Measurements from ENCODE around the gene FRY. TPM values are rescaled to one million over a fixed set of nuclear protein-coding genes. Genes with fewer than 3 reads are reported as not detected.
A peak's percentile ranks its signal among the peaks of the same experiment; 100 is the strongest.

Gene FRY
- total and polyA plus RNA-seq, 2 of the 13 experiments (the other 11 are each of a cell fraction or from before 2014, with no cell fraction given) = 8.2 to 13.1 TPM

- no peak for TF ChIP-seq FUBP1 (CRISPR knock-in tag; IDR thresholded peaks at IDR 0.05; ENCODE audit: borderline replicate concordance)
- no peak for TF ChIP-seq SRY (CRISPR knock-in tag; IDR thresholded peaks at IDR 0.05)
- no peak for TF ChIP-seq ZNF337 (CRISPR knock-in tag; IDR thresholded peaks at IDR 0.05; ENCODE audit: borderline replicate concordance, low read depth)
- no peak for TF ChIP-seq ZNF777 (CRISPR knock-in tag; IDR thresholded peaks at IDR 0.05)
- TF ChIP-seq TOPORS (CRISPR knock-in tag; IDR thresholded peaks at IDR 0.05) = no peak
- TF ChIP-seq RXRA (CRISPR knock-in tag; IDR thresholded peaks at IDR 0.05) = peak; percentile 79; the same call in 1 of the 2 replicates
- TF ChIP-seq AFF4 (CRISPR knock-in tag; IDR thresholded peaks at IDR 0.05) = no peak
- peak; percentile 90 for TF ChIP-seq POGZ (CRISPR knock-in tag; IDR thresholded peaks at IDR 0.05)
- no peak for TF ChIP-seq TRIM22 (IDR thresholded peaks at IDR 0.05)
- peak; percentile 45; the same call in 1 of the 2 replicates for TF ChIP-seq ZNF331 (CRISPR knock-in tag; IDR thresholded peaks at IDR 0.05)
- TF ChIP-seq, protein P1, sequence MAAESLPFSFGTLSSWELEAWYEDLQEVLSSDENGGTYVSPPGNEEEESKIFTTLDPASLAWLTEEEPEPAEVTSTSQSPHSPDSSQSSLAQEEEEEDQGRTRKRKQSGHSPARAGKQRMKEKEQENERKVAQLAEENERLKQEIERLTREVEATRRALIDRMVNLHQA (CRISPR knock-in tag; IDR thresholded peaks at IDR 0.05) = no peak
- no peak for TF ChIP-seq ZNF256 (CRISPR knock-in tag; conservative IDR thresholded peaks at IDR 0.05)
- no peak for TF ChIP-seq PPARG (CRISPR knock-in tag; conservative IDR thresholded peaks at IDR 0.05)
- no peak for TF ChIP-seq KAT7 (CRISPR knock-in tag; IDR thresholded peaks at IDR 0.05; ENCODE audit: borderline replicate concordance)
- TF ChIP-seq ZNF280B (CRISPR knock-in tag; IDR thresholded peaks at IDR 0.05; ENCODE audit: borderline replicate concordance) = no peak
- no peak for TF ChIP-seq TFDP2 (CRISPR knock-in tag; IDR thresholded peaks at IDR 0.05)
- no peak for TF ChIP-seq KAT8 (CRISPR knock-in tag; IDR thresholded peaks at IDR 0.05)
- TF ChIP-seq, protein P2, sequence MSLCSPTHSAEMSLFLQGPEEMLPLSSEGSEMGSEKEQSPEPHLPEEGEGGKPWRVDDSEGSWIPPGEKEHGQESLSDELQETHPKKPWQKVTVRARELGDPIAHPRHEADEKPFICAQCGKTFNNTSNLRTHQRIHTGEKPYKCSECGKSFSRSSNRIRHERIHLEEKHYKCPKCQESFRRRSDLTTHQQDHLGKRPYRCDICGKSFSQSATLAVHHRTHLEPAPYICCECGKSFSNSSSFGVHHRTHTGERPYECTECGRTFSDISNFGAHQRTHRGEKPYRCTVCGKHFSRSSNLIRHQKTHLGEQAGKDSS (CRISPR knock-in tag; IDR thresholded peaks at IDR 0.05; ENCODE audit: borderline replicate concordance, low read depth) = no peak
- no peak for TF ChIP-seq ZNF670 (CRISPR knock-in tag; IDR thresholded peaks at IDR 0.05; ENCODE audit: borderline replicate concordance)
- TF ChIP-seq ZNF101 (CRISPR knock-in tag; IDR thresholded peaks at IDR 0.05; ENCODE audit: borderline replicate concordance, low read depth) = no peak
Measured at GRCh38 chr13:32139251-32139650, 107.7 kb downstream of the FRY start (continued).

All from HepG2 (cell line).